HG02840 (cell line): ENCODE measurements around the gene ACMSD.
"Not testable (repeated sequence)": the region's sequence is repeated elsewhere in the genome, so short reads cannot be mapped to it uniquely, and the experiment has no call there.

Source experiments
- ATAC-seq: cut with Tn5 transposase; IDR thresholded peaks from one replicate; pipeline ENCODE4 v1.9.1; 2021; ENCODE audit warnings: mild to moderate bottlenecking, moderate library complexity, moderate number of reproducible peaks; ENCODE audit not compliant: unreplicated experiment, low FRiP score

ACMSD gene

GRCh38 chr2:134846213-134846612 is 7.8 kb downstream of the ACMSD start:
- ATAC-seq: no peak

GRCh38 chr2:134847582-134847981 is 9.2 kb downstream of the ACMSD start:
- ATAC-seq: not testable (repeated sequence)

- no peak for ATAC-seq
These were observed 14.1 kb downstream of the ACMSD start for GRCh38 chr2:134852518-134852917.

- ATAC-seq: no peak
These were observed 17.3 kb downstream of the ACMSD start for GRCh38 chr2:134855709-134856108.

GRCh38 chr2:134858245-134858644 is 19.8 kb downstream of the ACMSD start:
- ATAC-seq: no peak

GRCh38 chr2:134861173-134861572 is 22.8 kb downstream of the ACMSD start:
- ATAC-seq: no peak

- ATAC-seq: no peak
These were observed 23.7 kb downstream of the ACMSD start for GRCh38 chr2:134862069-134862468.

- no peak for ATAC-seq
These were observed 24.3 kb downstream of the ACMSD start for GRCh38 chr2:134862674-134863073.

GRCh38 chr2:134863446-134863845 is 25.0 kb downstream of the ACMSD start:
- no peak for ATAC-seq

- ATAC-seq: no peak
These were observed 26.8 kb downstream of the ACMSD start for GRCh38 chr2:134865067-134865787.

- ATAC-seq: no peak
These were observed 28.2 kb downstream of the ACMSD start for GRCh38 chr2:134866498-134867099.

GRCh38 chr2:134869946-134870736 is 31.7 kb downstream of the ACMSD start:
- no peak for ATAC-seq

GRCh38 chr2:134873152-134873551 is 34.7 kb downstream of the ACMSD start:
- no peak for ATAC-seq

GRCh38 chr2:134875309-134875708 is 36.9 kb downstream of the ACMSD start:
- no peak for ATAC-seq

- ATAC-seq: no peak
These were observed 44.4 kb downstream of the ACMSD start for GRCh38 chr2:134882773-134883172.

- no peak for ATAC-seq
These were observed 45.3 kb downstream of the ACMSD start for GRCh38 chr2:134883552-134884293.

- no peak for ATAC-seq
These were observed 46.0 kb downstream of the ACMSD start for GRCh38 chr2:134884435-134884834.

- no peak for ATAC-seq
These were observed 54.0 kb downstream of the ACMSD start for GRCh38 chr2:134892282-134893035.

GRCh38 chr2:134897932-134898331 is 59.5 kb downstream of the ACMSD start:
- ATAC-seq: no peak

- ATAC-seq: no peak
These were observed 60.8 kb downstream of the ACMSD start for GRCh38 chr2:134899204-134899603.
